ENCODE data around the gene CLCA2. TPM values are rescaled to one million over a fixed set of nuclear protein-coding genes. Genes with fewer than 3 reads are reported as not detected.
"Not testable (repeated sequence)": the region's sequence is repeated elsewhere in the genome, so short reads cannot be mapped to it uniquely, and the experiment has no call there.

The CLCA2 gene
- total RNA-seq, 1 donor from 2014 or later = not detected

DNA sequence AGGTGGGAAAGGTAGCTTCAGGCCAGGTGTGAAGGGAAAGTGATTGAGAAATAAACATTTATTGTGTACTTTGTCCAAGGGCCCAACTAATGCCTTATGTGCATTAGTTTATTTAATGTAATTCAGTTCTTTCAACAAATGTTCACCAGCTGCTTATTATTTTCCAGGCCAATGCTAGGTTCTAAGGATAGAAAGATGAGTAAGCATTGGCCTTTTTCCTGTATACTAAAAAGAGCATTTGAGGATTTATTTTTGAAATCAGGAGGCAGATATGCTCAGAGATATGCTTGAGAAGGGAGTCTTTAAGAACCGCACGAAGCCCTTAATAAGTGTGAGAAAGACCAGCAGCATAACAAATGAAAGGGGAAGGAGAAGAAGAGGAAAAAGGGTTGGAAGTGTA is 76.7 kb downstream of the CLCA2 start:
- no peaks in the 10 kb centered on the region for H3K4me1 ChIP-seq
- H3K27me3 ChIP-seq = no peaks in the 10 kb centered on the region
- H3K36me3 ChIP-seq = no peaks in the 10 kb centered on the region
- no peak overlapping the region for H3K4me3 ChIP-seq
- no peak for DNase-seq (ENCODE audit: low spot score in 2 of 2)
- TF ChIP-seq, protein P1, sequence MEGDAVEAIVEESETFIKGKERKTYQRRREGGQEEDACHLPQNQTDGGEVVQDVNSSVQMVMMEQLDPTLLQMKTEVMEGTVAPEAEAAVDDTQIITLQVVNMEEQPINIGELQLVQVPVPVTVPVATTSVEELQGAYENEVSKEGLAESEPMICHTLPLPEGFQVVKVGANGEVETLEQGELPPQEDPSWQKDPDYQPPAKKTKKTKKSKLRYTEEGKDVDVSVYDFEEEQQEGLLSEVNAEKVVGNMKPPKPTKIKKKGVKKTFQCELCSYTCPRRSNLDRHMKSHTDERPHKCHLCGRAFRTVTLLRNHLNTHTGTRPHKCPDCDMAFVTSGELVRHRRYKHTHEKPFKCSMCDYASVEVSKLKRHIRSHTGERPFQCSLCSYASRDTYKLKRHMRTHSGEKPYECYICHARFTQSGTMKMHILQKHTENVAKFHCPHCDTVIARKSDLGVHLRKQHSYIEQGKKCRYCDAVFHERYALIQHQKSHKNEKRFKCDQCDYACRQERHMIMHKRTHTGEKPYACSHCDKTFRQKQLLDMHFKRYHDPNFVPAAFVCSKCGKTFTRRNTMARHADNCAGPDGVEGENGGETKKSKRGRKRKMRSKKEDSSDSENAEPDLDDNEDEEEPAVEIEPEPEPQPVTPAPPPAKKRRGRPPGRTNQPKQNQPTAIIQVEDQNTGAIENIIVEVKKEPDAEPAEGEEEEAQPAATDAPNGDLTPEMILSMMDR (IDR thresholded peaks at IDR 0.05) = no peak
- no peaks in the 10 kb centered on the region for H3K9me3 ChIP-seq
- H3K27ac ChIP-seq = no peak overlapping the region
- intact Hi-C loops (cut with DNase I) = no loop called here

DNA sequence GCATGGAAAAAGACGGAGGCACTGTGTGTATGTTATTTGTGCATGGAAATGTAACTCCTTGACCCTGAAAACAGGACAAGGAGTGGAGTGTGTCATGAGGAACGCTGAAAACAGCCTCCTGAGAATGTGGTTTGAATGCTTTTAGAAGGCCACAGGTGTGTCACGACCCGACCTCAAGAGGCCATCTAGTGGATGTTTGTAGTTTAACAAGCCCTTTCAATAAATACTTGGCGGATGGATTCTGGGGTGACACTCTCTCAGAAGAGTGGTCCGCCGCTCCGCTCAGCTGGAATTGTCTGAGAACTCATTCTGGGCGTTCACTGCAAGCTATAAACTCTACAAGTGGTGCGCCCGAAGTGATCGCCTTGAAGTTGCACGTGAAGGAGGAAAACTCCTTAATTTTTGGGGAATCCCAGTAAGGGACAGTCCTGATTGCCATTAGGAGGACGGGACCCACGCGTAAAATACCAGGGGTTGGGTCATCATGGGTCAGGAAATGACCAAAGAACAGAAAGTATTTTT is 78.2 kb downstream of the CLCA2 start:
- DNase-seq (ENCODE audit: low spot score in 2 of 2); H3K27ac ChIP-seq; H3K4me1 ChIP-seq; H3K27me3 ChIP-seq; H3K36me3 ChIP-seq; H3K9me3 ChIP-seq: not testable (repeated sequence)
- intact Hi-C loops (cut with DNase I) = loop anchor here (2.0 kb wide), 1 partner anchor 121 kb away; no protein-coding TSS in a partner anchor
- TF ChIP-seq, protein P1 (IDR thresholded peaks at IDR 0.05) = peak in 1 of 3 experiments; percentile 39
- peak overlapping the region; percentile 21 to 31 for H3K4me3 ChIP-seq

DNA sequence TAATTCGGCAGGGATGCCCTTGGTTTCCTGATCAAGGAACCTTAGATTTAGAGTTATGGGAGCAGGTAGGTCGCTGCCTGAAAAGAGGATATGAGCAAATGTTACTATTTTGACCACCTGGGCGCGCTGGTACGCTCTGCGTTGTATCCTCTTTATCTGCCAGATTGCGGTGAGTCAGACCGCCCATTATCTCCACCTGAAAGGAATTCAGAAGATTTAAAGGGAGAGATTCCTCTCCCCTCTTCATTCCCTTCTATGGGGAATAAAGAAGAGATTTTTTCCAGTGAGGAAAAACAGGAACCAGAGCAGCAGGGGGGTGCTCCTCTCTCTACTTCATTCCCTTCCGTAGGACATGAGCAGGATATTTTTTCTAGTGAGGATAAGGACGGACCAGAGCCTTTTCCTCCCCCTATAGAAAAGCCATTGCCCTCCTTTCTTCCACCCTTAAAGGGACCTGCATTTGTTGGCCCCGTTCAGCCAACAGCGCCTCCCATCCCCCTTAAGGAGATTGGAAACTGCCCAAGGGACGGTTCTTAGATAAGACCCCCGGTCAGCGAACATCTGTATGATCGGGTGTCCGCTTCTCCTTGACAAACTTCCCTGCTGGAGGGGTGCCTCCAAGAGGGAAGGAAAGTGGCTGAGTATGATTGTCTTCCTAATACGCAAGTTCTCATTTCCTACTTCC is 78.9 kb downstream of the CLCA2 start:
- H3K4me1 ChIP-seq = no peaks in the 10 kb centered on the region
- intact Hi-C loops (cut with DNase I) = loop anchor here (2.0 kb wide), 1 partner anchor 122 kb away; no protein-coding TSS in a partner anchor
- H3K9me3 ChIP-seq = no peaks in the 10 kb centered on the region
- peak overlapping the region; percentile 21 to 31 for H3K4me3 ChIP-seq
- H3K27me3 ChIP-seq = no peaks in the 10 kb centered on the region
- no peak overlapping the region for H3K27ac ChIP-seq
- TF ChIP-seq, protein P1 (IDR thresholded peaks at IDR 0.05) = no peak
- H3K36me3 ChIP-seq = no peaks in the 10 kb centered on the region
- no peak for DNase-seq (ENCODE audit: low spot score in 2 of 2)

GRCh38 chr1:86503406-86504136 is 79.6 kb downstream of the CLCA2 start:
- Histone ChIP-seq H3K36me3 (no peaks in the 10 kb centered on the region), H3K4me3 (peak overlapping the region; percentile 18 to 21), H3K4me1 (no peaks in the 10 kb centered on the region), H3K27ac (no peak overlapping the region), H3K27me3 (no peaks in the 10 kb centered on the region), H3K9me3 (no peaks in the 10 kb centered on the region)
- DNase-seq (ENCODE audit: low spot score in 2 of 2) = no peak
- TF ChIP-seq, protein P1 (IDR thresholded peaks at IDR 0.05) = no peak
- intact Hi-C loops (cut with DNase I) = loop anchor here (2.0 kb wide), 1 partner anchor 123 kb away; no protein-coding TSS in a partner anchor

DNA sequence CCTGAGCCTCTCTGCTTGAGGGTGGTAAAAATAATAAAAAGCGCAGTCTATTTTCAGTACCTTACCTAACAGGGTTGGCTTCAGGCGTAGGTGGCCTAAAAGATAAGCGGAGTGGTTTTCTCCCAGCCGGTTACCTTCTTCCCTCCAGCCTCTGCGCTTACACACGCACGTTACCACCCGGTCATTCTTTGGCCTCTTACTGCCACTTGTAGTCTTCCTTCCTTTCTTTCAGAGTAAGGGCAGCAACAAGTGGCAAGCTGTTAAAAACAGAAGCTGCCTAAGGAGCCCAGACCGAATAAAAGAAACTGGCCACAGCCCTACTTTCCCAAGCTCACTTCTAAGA is 80.1 kb downstream of the CLCA2 start:
- no peaks in the 10 kb centered on the region for H3K9me3 ChIP-seq
- H3K36me3 ChIP-seq = no peaks in the 10 kb centered on the region
- intact Hi-C loops (cut with DNase I) = no loop called here
- H3K4me3 ChIP-seq = peak overlapping the region; percentile 18 to 21
- TF ChIP-seq, protein P1 (IDR thresholded peaks at IDR 0.05) = no peak
- H3K27ac ChIP-seq = no peak overlapping the region
- no peaks in the 10 kb centered on the region for H3K4me1 ChIP-seq
- DNase-seq (ENCODE audit: low spot score in 2 of 2) = no peak
- H3K27me3 ChIP-seq = no peaks in the 10 kb centered on the region
